K562 (cell line): Measurements from ENCODE around the gene ZNF174. TPM values are rescaled to one million over a fixed set of nuclear protein-coding genes. Genes with fewer than 3 reads are reported as not detected.

ENCODE experiments used
- EGR1 ChIP-seq: fragments of 450-650 bp; conservative IDR thresholded peaks from 2 replicates; pipeline ENCODE4 v1.6.1; 2017; ENCODE audit warnings: mild to moderate bottlenecking
- ESRRA ChIP-seq: fragments of 450-650 bp; IDR thresholded peaks from 2 replicates; pipeline ENCODE4 v1.6.1; 2014; ENCODE audit warnings: low read depth, mild to moderate bottlenecking, moderate library complexity, borderline replicate concordance
- FOXP4 ChIP-seq: sonication (generic); formaldehyde crosslinking; IDR thresholded peaks from 2 replicates; pipeline ENCODE4 v1.8.0; 2022; ENCODE audit warnings: mild to moderate bottlenecking, missing genetic modification reagents, borderline replicate concordance
- JUN ChIP-seq, 2 experiments: sonication (generic) in 1 of 2; formaldehyde crosslinking in 1 of 2; IDR thresholded peaks; 2 replicates each; pipeline versions ENCODE4 v1.6.1 to v1.8.0; 2012 to 2022; ENCODE audit warnings: borderline replicate concordance in 2 of 2, mild to moderate bottlenecking in 2 of 2, improper control_type of control experiment in 1 of 2, low read depth in 1 of 2, low read length in 1 of 2, missing genetic modification reagents in 1 of 2
- NR3C1 ChIP-seq: sonication (generic); formaldehyde crosslinking; IDR thresholded peaks from 2 replicates; pipeline ENCODE4 v1.8.1; 2022; ENCODE audit warnings: missing genetic modification reagents
- PHTF2 ChIP-seq: fragments of 250-450 bp; sonication (Bioruptor Pico); IDR thresholded peaks from 2 replicates; pipeline ENCODE4 v1.5.0; 2021; ENCODE audit warnings: mild to moderate bottlenecking
- PRPF4 ChIP-seq: fragments of 200-400 bp; formaldehyde crosslinking; IDR thresholded peaks from one replicate; pipeline ENCODE4 v1.6.1; 2017; ENCODE audit warnings: low read length, low read depth, mild to moderate bottlenecking; ENCODE audit not compliant: insufficient read depth, poor library complexity, severe bottlenecking
- RNF2 ChIP-seq: sonication (generic); IDR thresholded peaks from 2 replicates; pipeline ENCODE4 v1.6.1; 2016
- SIN3B ChIP-seq: fragments of 450-650 bp; IDR thresholded peaks from 2 replicates; pipeline ENCODE4 v1.6.1; 2017; ENCODE audit warnings: low read depth, mild to moderate bottlenecking, moderate library complexity
- SRSF3 ChIP-seq: fragments of 200-400 bp; formaldehyde crosslinking; IDR thresholded peaks from 2 replicates; pipeline ENCODE4 v1.6.1; 2016; ENCODE audit warnings: mild to moderate bottlenecking, low read length, moderate library complexity; ENCODE audit not compliant: insufficient read depth
- TFAM ChIP-seq: fragments of 250-450 bp; sonication (Bioruptor Pico); conservative IDR thresholded peaks from 2 replicates; pipeline ENCODE4 v1.5.0; 2021; ENCODE audit warnings: mild to moderate bottlenecking, moderate library complexity
- TSC22D4 ChIP-seq: fragments of 450-650 bp; IDR thresholded peaks from 2 replicates; pipeline ENCODE4 v1.6.1; 2016; ENCODE audit warnings: missing genetic modification characterization, missing biosample characterization, control low read depth
- YY1 ChIP-seq, 3 experiments: IDR thresholded peaks; 2 replicates each; pipeline ENCODE4 v1.6.1; 2011; ENCODE audit warnings: low read length in 2 of 3, mild to moderate bottlenecking in 2 of 3, moderate library complexity in 2 of 3, borderline replicate concordance in 1 of 3, control low read depth in 1 of 3, low read depth in 1 of 3; ENCODE audit not compliant: insufficient read depth in 3 of 3, insufficient replicate concordance in 2 of 3, control insufficient read depth in 1 of 3, insufficient read length in 1 of 3; ENCODE audit errors: extremely low read depth in 1 of 3
- ZBTB9 ChIP-seq: fragments of 450-650 bp; formaldehyde crosslinking; IDR thresholded peaks from 2 replicates; pipeline ENCODE4 v1.4.0; 2020; ENCODE audit warnings: mild to moderate bottlenecking, moderate library complexity
- ZKSCAN3 ChIP-seq: fragments of 250-450 bp; sonication (Bioruptor Pico); IDR thresholded peaks from 2 replicates; pipeline ENCODE4 v1.4.0; 2020
- ZKSCAN8 ChIP-seq: fragments of 200-800 bp; sonication (Bioruptor generic); IDR thresholded peaks from 2 replicates; pipeline ENCODE4 v1.6.1; 2016; ENCODE audit warnings: missing genetic modification characterization, missing compliant biosample characterization
- ZNF23 ChIP-seq: fragments of 250-450 bp; sonication (Bioruptor Pico); IDR thresholded peaks from 2 replicates; pipeline ENCODE4 v1.4.0; 2020; ENCODE audit warnings: mild to moderate bottlenecking
- ZNF395 ChIP-seq: fragments of 200-800 bp; sonication (Bioruptor generic); IDR thresholded peaks from 2 replicates; pipeline ENCODE4 v1.6.1; 2017; ENCODE audit warnings: missing genetic modification characterization, missing compliant biosample characterization
- ZNF76 ChIP-seq: fragments of 250-450 bp; sonication (Bioruptor Pico); IDR thresholded peaks from 2 replicates; pipeline ENCODE4 v1.4.0; 2020; ENCODE audit warnings: mild to moderate bottlenecking, moderate library complexity, borderline replicate concordance
- polyA plus RNA-seq, 8 experiments: library from polyadenylated mRNA; depleted of rRNA in 4 of 8; stranded (reverse) in 5 of 8; unstranded in 3 of 8; fragments of >200 nt; fragmentation: Nextera tagmentation in 2 of 8; fragmentation: Illumina TruSeq in 1 of 8; extraction: Ambion mirVana in 2 of 8; extraction: Trizol in 1 of 8; gene quantifications; 2 replicates each; pipeline versions ENCODE4 v1.2.1 to v1.2.3, GENCODE V29; 2011 to 2014; ENCODE audit warnings: inconsistent platforms in 1 of 8, missing spikeins in 1 of 8
- total RNA-seq, 7 experiments: library from RNA; depleted of rRNA in 6 of 7; stranded (reverse); fragments of >200 nt in 6 of 7; fragmentation: Illumina TruSeq in 2 of 7; extraction: Trizol in 2 of 7; gene quantifications; 2 replicates each; pipeline versions ENCODE4 v1.2.1 to v1.2.3, GENCODE V29; 2011 to 2021; ENCODE audit warnings: low replicate concordance in 1 of 7

Gene ZNF174
- total and polyA plus RNA-seq, 9 of the 15 experiments (the other 6 are each of a cell fraction or from before 2014, with no cell fraction given) = 5.1 to 19.1 (median 12.5) TPM

- 0 out of 2 replicates have a peak, but pooled peaks have one; percentile 7 for TF ChIP-seq JUN (IDR thresholded peaks at IDR 0.05; ENCODE audit: borderline replicate concordance, low read depth, low read length)
- TF ChIP-seq JUN (CRISPR knock-in tag; IDR thresholded peaks at IDR 0.05; ENCODE audit: borderline replicate concordance) = no peak
- TF ChIP-seq ZNF395 = no peak
- TF ChIP-seq TFAM (CRISPR knock-in tag) = no peak
- no peak for TF ChIP-seq ZNF23
- no peak for TF ChIP-seq TSC22D4 (tag)
- TF ChIP-seq YY1 (IDR thresholded peaks at IDR 0.05; ENCODE audit: borderline replicate concordance in 1 of 3, control insufficient read depth in 1 of 3, extremely low read depth in 1 of 3, insufficient read depth in 3 of 3, insufficient read length in 1 of 3, insufficient replicate concordance in 2 of 3, low read depth in 1 of 3, low read length in 2 of 3) = peak; percentile 90 to 100 (median 98)
- TF ChIP-seq NR3C1 (CRISPR knock-in tag) = peak; percentile 57; the same call in 1 of the 2 replicates
- peak; percentile 57; the same call in 1 of the 2 replicates for TF ChIP-seq SIN3B
- TF ChIP-seq EGR1 = peak; percentile 74
- no peak for TF ChIP-seq SRSF3
- TF ChIP-seq ZKSCAN3 (CRISPR knock-in tag) = no peak
- no peak for TF ChIP-seq PHTF2 (CRISPR knock-in tag)
- no peak for TF ChIP-seq PRPF4
- TF ChIP-seq ESRRA = peak; percentile 53; the same call in 1 of the 2 replicates
- peak; percentile 78 for TF ChIP-seq ZBTB9 (CRISPR knock-in tag)
- 0 out of 2 replicates have a peak, but pooled peaks have one; percentile 57 for TF ChIP-seq ZNF76
- no peak for TF ChIP-seq FOXP4 (CRISPR knock-in tag)
- peak; percentile 47 for TF ChIP-seq RNF2
- TF ChIP-seq ZKSCAN8 (CRISPR knock-in tag) = no peak
These were observed 56.6 kb downstream of the ZNF174 start (continued) for GRCh38 chr16:3457434-3458252.
